Activated naive CD8-positive, alpha-beta T cell treated with anti-CD3 and anti-CD28 coated beads, Interleukin-2, amount 50 U/mL, for 16 hours (primary cell): ENCODE results near the gene XPO4.

Experiments
- DNase-seq: peaks from one replicate; pipeline ENCODE4 v3.0.0-alpha.2; 2020; ENCODE audit warnings: low read depth, low spot score

Gene XPO4

GRCh38 chr13:20828539-20829364, 73.8 kb downstream of the XPO4 start:
- DNase-seq, result no peak

- DNase-seq, result no peak
These were observed 75.5 kb downstream of the XPO4 start for GRCh38 chr13:20826843-20827560.

GRCh38 chr13:20826301-20826700, 76.2 kb downstream of the XPO4 start:
- no peak for DNase-seq

- no peak for DNase-seq
These were observed 77.1 kb downstream of the XPO4 start for GRCh38 chr13:20825477-20825875.

- DNase-seq, result no peak
These were observed 77.6 kb downstream of the XPO4 start for GRCh38 chr13:20824762-20825476.

GRCh38 chr13:20823071-20823470, 79.5 kb downstream of the XPO4 start:
- DNase-seq, result no peak

- DNase-seq, result no peak
These were observed 80.1 kb downstream of the XPO4 start for GRCh38 chr13:20822406-20822805.

- DNase-seq, result no peak
These were observed 82.8 kb downstream of the XPO4 start for GRCh38 chr13:20819715-20820114.

GRCh38 chr13:20815464-20815863, 87.1 kb downstream of the XPO4 start:
- DNase-seq, result no peak

- no peak for DNase-seq
These were observed 88.2 kb downstream of the XPO4 start for GRCh38 chr13:20814224-20814910.

- DNase-seq, result no peak
These were observed 89.7 kb downstream of the XPO4 start for GRCh38 chr13:20812890-20813289.

- DNase-seq, result no peak
These were observed 91.7 kb downstream of the XPO4 start for GRCh38 chr13:20810808-20811207.

- DNase-seq, result no peak
These were observed 93.7 kb downstream of the XPO4 start for GRCh38 chr13:20808874-20809273.

GRCh38 chr13:20803180-20803965, 99.2 kb downstream of the XPO4 start:
- DNase-seq, result no peak

GRCh38 chr13:20801707-20802106, 100.8 kb downstream of the XPO4 start:
- DNase-seq, result no peak

GRCh38 chr13:20799726-20800416, 102.7 kb downstream of the XPO4 start:
- no peak for DNase-seq

GRCh38 chr13:20798027-20798426, 104.5 kb downstream of the XPO4 start:
- DNase-seq, result no peak

- no peak for DNase-seq
These were observed 105.6 kb downstream of the XPO4 start for GRCh38 chr13:20796791-20797508.

GRCh38 chr13:20789665-20790064, 112.9 kb downstream of the XPO4 start:
- DNase-seq, result no peak

GRCh38 chr13:20788312-20788711, 114.2 kb downstream of the XPO4 start:
- no peak for DNase-seq
